Measurements from ENCODE around the gene ELMO1. TPM values are rescaled to one million over a fixed set of nuclear protein-coding genes. Genes with fewer than 3 reads are reported as not detected.

The ELMO1 gene
- total RNA-seq, 1 donor from 2014 or later = 151 TPM

GRCh38 chr7:37015353-37016034 lies 433.2 kb downstream of the ELMO1 start:
- Mint-ChIP-seq H3K4me1 (ENCODE audit: unreplicated experiment) (peaks cover 9% of the 10 kb centered on the region), H3K27ac (ENCODE audit: unreplicated experiment) (no peak overlapping the region), H3K4me3 (ENCODE audit: unreplicated experiment) (no peak overlapping the region), H3K36me3 (ENCODE audit: low read depth, unreplicated experiment) (peaks cover 26% of the 10 kb centered on the region), H3K9me3 (ENCODE audit: unreplicated experiment) (no peaks in the 10 kb centered on the region), H3K27me3 (ENCODE audit: unreplicated experiment) (peaks cover 5% of the 10 kb centered on the region)
- no peak for TF ChIP-seq CTCF (IDR thresholded peaks at IDR 0.05; ENCODE audit: unreplicated experiment)
- DNase-seq (ENCODE audit: low spot score) = no peak

- Mint-ChIP-seq H3K4me1 (ENCODE audit: unreplicated experiment) (peaks cover 2% of the 10 kb centered on the region), H3K36me3 (ENCODE audit: low read depth, unreplicated experiment) (peaks cover 26% of the 10 kb centered on the region), H3K27me3 (ENCODE audit: unreplicated experiment) (peaks cover 6% of the 10 kb centered on the region), H3K4me3 (ENCODE audit: unreplicated experiment) (peak overlapping the region; percentile 52), H3K9me3 (ENCODE audit: unreplicated experiment) (no peaks in the 10 kb centered on the region), H3K27ac (ENCODE audit: unreplicated experiment) (no peak overlapping the region)
- DNase-seq (ENCODE audit: low spot score) = no peak
- no peak for TF ChIP-seq CTCF (IDR thresholded peaks at IDR 0.05; ENCODE audit: unreplicated experiment)
Measured at GRCh38 chr7:37013771-37014170, 434.9 kb downstream of the ELMO1 start.

GRCh38 chr7:37011151-37011890 lies 437.3 kb downstream of the ELMO1 start:
- Mint-ChIP-seq H3K4me1 (ENCODE audit: unreplicated experiment) (no peaks in the 10 kb centered on the region), H3K27ac (ENCODE audit: unreplicated experiment) (no peak overlapping the region), H3K4me3 (ENCODE audit: unreplicated experiment) (no peak overlapping the region), H3K36me3 (ENCODE audit: low read depth, unreplicated experiment) (peaks cover 16% of the 10 kb centered on the region), H3K27me3 (ENCODE audit: unreplicated experiment) (peaks cover 6% of the 10 kb centered on the region), H3K9me3 (ENCODE audit: unreplicated experiment) (no peaks in the 10 kb centered on the region)
- no peak for DNase-seq (ENCODE audit: low spot score)
- no peak for TF ChIP-seq CTCF (IDR thresholded peaks at IDR 0.05; ENCODE audit: unreplicated experiment)

- Mint-ChIP-seq H3K27ac (ENCODE audit: unreplicated experiment) (no peak overlapping the region), H3K27me3 (ENCODE audit: unreplicated experiment) (peaks cover 5% of the 10 kb centered on the region), H3K9me3 (ENCODE audit: unreplicated experiment) (no peaks in the 10 kb centered on the region), H3K4me1 (ENCODE audit: unreplicated experiment) (no peaks in the 10 kb centered on the region), H3K4me3 (ENCODE audit: unreplicated experiment) (no peak overlapping the region), H3K36me3 (ENCODE audit: low read depth, unreplicated experiment) (peaks cover 19% of the 10 kb centered on the region)
- no peak for TF ChIP-seq CTCF (IDR thresholded peaks at IDR 0.05; ENCODE audit: unreplicated experiment)
- no peak for DNase-seq (ENCODE audit: low spot score)
Measured at GRCh38 chr7:37009125-37009675, 439.5 kb downstream of the ELMO1 start.

GRCh38 chr7:37007691-37008090 lies 441.0 kb downstream of the ELMO1 start:
- H3K4me3 Mint-ChIP-seq (ENCODE audit: unreplicated experiment) = no peak overlapping the region
- no peak for TF ChIP-seq CTCF (IDR thresholded peaks at IDR 0.05; ENCODE audit: unreplicated experiment)
- peaks cover 5% of the 10 kb centered on the region for H3K27me3 Mint-ChIP-seq (ENCODE audit: unreplicated experiment)
- H3K9me3 Mint-ChIP-seq (ENCODE audit: unreplicated experiment) = no peaks in the 10 kb centered on the region
- H3K27ac Mint-ChIP-seq (ENCODE audit: unreplicated experiment) = no peak overlapping the region
- no peaks in the 10 kb centered on the region for H3K4me1 Mint-ChIP-seq (ENCODE audit: unreplicated experiment)
- no peak for DNase-seq (ENCODE audit: low spot score)
- peaks cover 26% of the 10 kb centered on the region for H3K36me3 Mint-ChIP-seq (ENCODE audit: low read depth, unreplicated experiment)

Measured in endothelial cell (in vitro differentiated cells).